Gastroesophageal sphincter (tissue), 3 donors: ENCODE results near the gene KRT83.

Experiments
- CTCF ChIP-seq, 4 experiments: fragments of 200-600 bp in 2 of 4; fragments of 450-650 bp in 2 of 4; sonication (generic) in 1 of 4; IDR thresholded peaks; one replicate each; pipeline ENCODE4 v1.5.1; 2017 to 2019; ENCODE audit warnings: antibody characterized with exemption in 4 of 4, mild to moderate bottlenecking in 2 of 4, moderate library complexity in 2 of 4
- POLR2A ChIP-seq, 2 donors: fragments of 450-650 bp; IDR thresholded peaks; one replicate each; pipeline ENCODE4 v1.6.1; 2017; ENCODE audit warnings: antibody characterized with exemption in 2 of 2, mild to moderate bottlenecking in 2 of 2, moderate library complexity in 1 of 2
- POLR2AphosphoS5 ChIP-seq: sonication (generic); formaldehyde crosslinking; IDR thresholded peaks from one replicate; pipeline ENCODE4 v1.6.1; 2017; ENCODE audit warnings: antibody characterized with exemption

- TF ChIP-seq POLR2AphosphoS5, result no peak
- TF ChIP-seq CTCF (IDR thresholded peaks at IDR 0.05), result peak in 2 of 4 experiments; percentile 12 to 18
- TF ChIP-seq POLR2A (IDR thresholded peaks at IDR 0.05), result no peak
Measured at GRCh38 chr12:52279422-52280318, 41.5 kb downstream of the KRT83 start.
